Measurements from ENCODE around the gene ANKRD30B.
"Not testable (repeated sequence)": the region's sequence is repeated elsewhere in the genome, so short reads cannot be mapped to it uniquely, and the experiment has no call there.

DNA sequence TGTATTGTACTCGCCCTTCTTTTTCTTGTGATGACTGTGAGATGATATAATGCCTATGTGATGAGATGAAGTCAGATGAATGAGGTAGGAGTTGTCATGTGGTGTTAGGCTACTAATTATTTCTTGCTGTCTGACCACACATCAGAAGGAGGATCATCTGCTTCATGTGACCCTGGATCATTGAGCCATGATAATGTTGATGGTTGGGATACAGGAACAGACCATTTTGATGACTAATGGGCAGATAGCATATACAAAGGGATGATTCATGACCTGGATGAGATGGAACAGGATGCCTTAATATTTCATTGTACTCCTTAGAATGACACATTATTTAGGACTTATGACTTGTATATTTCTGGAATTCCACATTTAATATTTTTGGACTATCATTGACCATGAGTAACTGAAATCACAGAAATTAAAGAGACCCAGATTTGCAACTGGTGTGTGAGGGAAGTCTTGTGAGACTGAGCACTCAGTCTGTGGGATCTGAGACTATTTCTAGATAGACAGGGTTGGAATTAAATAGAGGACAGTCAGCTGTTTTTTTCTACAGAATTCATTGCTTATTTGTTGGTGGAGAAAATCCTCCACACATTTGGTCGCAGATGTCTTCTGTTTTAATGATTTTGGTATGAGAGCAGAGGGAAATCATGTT is 79.1 kb downstream of the ANKRD30B start:
- TF ChIP-seq, protein P1, sequence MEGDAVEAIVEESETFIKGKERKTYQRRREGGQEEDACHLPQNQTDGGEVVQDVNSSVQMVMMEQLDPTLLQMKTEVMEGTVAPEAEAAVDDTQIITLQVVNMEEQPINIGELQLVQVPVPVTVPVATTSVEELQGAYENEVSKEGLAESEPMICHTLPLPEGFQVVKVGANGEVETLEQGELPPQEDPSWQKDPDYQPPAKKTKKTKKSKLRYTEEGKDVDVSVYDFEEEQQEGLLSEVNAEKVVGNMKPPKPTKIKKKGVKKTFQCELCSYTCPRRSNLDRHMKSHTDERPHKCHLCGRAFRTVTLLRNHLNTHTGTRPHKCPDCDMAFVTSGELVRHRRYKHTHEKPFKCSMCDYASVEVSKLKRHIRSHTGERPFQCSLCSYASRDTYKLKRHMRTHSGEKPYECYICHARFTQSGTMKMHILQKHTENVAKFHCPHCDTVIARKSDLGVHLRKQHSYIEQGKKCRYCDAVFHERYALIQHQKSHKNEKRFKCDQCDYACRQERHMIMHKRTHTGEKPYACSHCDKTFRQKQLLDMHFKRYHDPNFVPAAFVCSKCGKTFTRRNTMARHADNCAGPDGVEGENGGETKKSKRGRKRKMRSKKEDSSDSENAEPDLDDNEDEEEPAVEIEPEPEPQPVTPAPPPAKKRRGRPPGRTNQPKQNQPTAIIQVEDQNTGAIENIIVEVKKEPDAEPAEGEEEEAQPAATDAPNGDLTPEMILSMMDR (IDR thresholded peaks at IDR 0.05; ENCODE audit: borderline replicate concordance, extremely low read depth, low read length, poor library complexity, severe bottlenecking), result not testable (repeated sequence)
- not testable (repeated sequence) for TF ChIP-seq EZH2 (IDR thresholded peaks at IDR 0.05; ENCODE audit: borderline replicate concordance, low read depth, low read length, severe bottlenecking)
